Vagina (tissue), 2 donors: ENCODE data around the gene CTU2. TPM values are rescaled to one million over a fixed set of nuclear protein-coding genes. Genes with fewer than 3 reads are reported as not detected.

ENCODE experiments used
- DNase-seq, 2 donors: peaks; one replicate each; pipeline ENCODE4 v3.0.0-alpha.2; 2017; ENCODE audit errors: extremely low spot score in 2 of 2
- H3K27ac ChIP-seq: fragments of 200-600 bp; sonication (generic); one replicate; pipeline ENCODE4 v1.5.1; 2019
- H3K27me3 ChIP-seq: fragments of 200-600 bp; sonication (generic); one replicate; pipeline ENCODE4 v1.5.1; 2019
- H3K36me3 ChIP-seq, 2 donors: fragments of 200-600 bp; sonication (generic); one replicate each; pipeline ENCODE4 v1.5.1; 2017 to 2019
- H3K4me1 ChIP-seq: fragments of 200-600 bp; sonication (generic); one replicate; pipeline ENCODE4 v1.5.1; 2019
- H3K4me3 ChIP-seq, 2 donors: fragments of 200-600 bp; sonication (generic); 1 replicate in 1 of 2; 2 replicates in 1 of 2; pipeline ENCODE4 v1.5.1; 2016 to 2019
- H3K9me3 ChIP-seq: fragments of 200-600 bp; sonication (generic); one replicate; pipeline ENCODE4 v1.5.1; 2019
- POLR2A ChIP-seq, 2 donors: fragments of 450-650 bp; IDR thresholded peaks; one replicate each; pipeline ENCODE4 v1.6.1; 2017; ENCODE audit warnings: antibody characterized with exemption in 2 of 2, mild to moderate bottlenecking in 2 of 2, moderate library complexity in 2 of 2
- POLR2AphosphoS5 ChIP-seq, 2 donors: sonication (generic); formaldehyde crosslinking; IDR thresholded peaks; one replicate each; pipeline ENCODE4 v1.9.0; 2017; ENCODE audit warnings: antibody characterized with exemption in 2 of 2, mild to moderate bottlenecking in 2 of 2, low read depth in 1 of 2; ENCODE audit not compliant: insufficient read depth in 1 of 2
- intact Hi-C: fragments of 100-400 bp; cut with DNase I; formaldehyde crosslinking; loops from one replicate; pipeline ENCODE4 v1.15.1; 2023
- total RNA-seq: library from RNA; depleted of rRNA; stranded (reverse); fragments of >200 nt; gene quantifications from one replicate; pipeline ENCODE4 v1.2.3, GENCODE V29; 2016
- TF ChIP-seq, protein P1 (sequence below), 3 experiments: fragments of 450-650 bp in 2 of 3; fragments of 200-600 bp in 1 of 3; sonication (generic) in 1 of 3; IDR thresholded peaks; one replicate each; pipeline ENCODE4 v1.5.1; 2017 to 2019; ENCODE audit warnings: antibody characterized with exemption in 3 of 3, mild to moderate bottlenecking in 2 of 3, moderate library complexity in 2 of 3

Gene CTU2
- total RNA-seq, 1 donor from 2014 or later: 7.9 TPM

DNA sequence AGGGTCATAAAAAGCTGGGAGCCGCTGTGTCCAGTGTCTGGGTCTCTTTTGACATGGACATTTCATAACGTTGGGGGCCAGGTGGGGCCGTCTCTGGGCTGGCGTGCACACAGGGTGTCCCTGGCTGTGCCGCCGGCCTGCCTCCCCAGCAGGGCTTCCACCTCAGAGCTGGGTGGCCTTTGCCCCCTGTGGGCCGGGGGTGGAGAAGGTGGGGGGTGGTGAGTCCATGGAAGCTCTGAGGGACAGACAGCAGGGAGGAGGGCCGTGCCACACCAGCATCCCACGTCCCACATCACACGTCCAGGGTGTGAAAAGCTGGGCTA is 19.1 kb upstream of the CTU2 start:
- Histone ChIP-seq H3K27ac (no peak overlapping the region), H3K9me3 (no peaks in the 10 kb centered on the region), H3K27me3 (no peaks in the 10 kb centered on the region), H3K4me1 (peaks cover 24% of the 10 kb centered on the region), H3K36me3 (no peaks in the 10 kb centered on the region), H3K4me3 (no peak overlapping the region)
- intact Hi-C loops: loop anchor here (10.0 kb wide), 1 partner anchor 58 kb away; no protein-coding TSS in a partner anchor
- DNase-seq: no peak
- TF ChIP-seq POLR2A (IDR thresholded peaks at IDR 0.05): no peak
- TF ChIP-seq, protein P1, sequence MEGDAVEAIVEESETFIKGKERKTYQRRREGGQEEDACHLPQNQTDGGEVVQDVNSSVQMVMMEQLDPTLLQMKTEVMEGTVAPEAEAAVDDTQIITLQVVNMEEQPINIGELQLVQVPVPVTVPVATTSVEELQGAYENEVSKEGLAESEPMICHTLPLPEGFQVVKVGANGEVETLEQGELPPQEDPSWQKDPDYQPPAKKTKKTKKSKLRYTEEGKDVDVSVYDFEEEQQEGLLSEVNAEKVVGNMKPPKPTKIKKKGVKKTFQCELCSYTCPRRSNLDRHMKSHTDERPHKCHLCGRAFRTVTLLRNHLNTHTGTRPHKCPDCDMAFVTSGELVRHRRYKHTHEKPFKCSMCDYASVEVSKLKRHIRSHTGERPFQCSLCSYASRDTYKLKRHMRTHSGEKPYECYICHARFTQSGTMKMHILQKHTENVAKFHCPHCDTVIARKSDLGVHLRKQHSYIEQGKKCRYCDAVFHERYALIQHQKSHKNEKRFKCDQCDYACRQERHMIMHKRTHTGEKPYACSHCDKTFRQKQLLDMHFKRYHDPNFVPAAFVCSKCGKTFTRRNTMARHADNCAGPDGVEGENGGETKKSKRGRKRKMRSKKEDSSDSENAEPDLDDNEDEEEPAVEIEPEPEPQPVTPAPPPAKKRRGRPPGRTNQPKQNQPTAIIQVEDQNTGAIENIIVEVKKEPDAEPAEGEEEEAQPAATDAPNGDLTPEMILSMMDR (IDR thresholded peaks at IDR 0.05): no peak
- TF ChIP-seq POLR2AphosphoS5 (IDR thresholded peaks at IDR 0.05; ENCODE audit: insufficient read depth in 1 of 2, low read depth in 1 of 2): no peak

DNA sequence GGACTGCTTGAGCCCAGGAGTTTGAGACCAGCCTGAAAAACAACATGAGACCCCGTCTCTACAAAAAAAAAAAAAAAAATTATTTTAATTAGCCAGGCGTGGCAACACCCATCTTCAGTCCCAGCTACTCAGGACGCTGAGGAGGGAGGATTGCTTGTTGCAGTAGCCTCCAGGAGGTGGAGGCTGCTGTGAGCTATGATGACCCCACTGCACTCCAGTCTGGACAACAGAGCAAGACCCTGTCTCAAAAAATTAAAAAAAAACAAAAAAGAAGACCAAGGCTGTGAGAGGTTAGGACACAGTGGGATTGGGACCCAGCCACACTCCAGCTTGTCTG is 18.7 kb upstream of the CTU2 start:
- Histone ChIP-seq H3K4me3 (no peak overlapping the region), H3K9me3 (no peaks in the 10 kb centered on the region), H3K27ac (no peak overlapping the region), H3K4me1 (peaks cover 24% of the 10 kb centered on the region), H3K27me3 (no peaks in the 10 kb centered on the region), H3K36me3 (no peaks in the 10 kb centered on the region)
- no peak for TF ChIP-seq POLR2AphosphoS5 (IDR thresholded peaks at IDR 0.05; ENCODE audit: insufficient read depth in 1 of 2, low read depth in 1 of 2)
- TF ChIP-seq POLR2A (IDR thresholded peaks at IDR 0.05): no peak
- TF ChIP-seq, protein P1 (IDR thresholded peaks at IDR 0.05): no peak
- no peak for DNase-seq
- intact Hi-C loops: loop anchor here (10.0 kb wide), 1 partner anchor 57 kb away; no protein-coding TSS in a partner anchor

DNA sequence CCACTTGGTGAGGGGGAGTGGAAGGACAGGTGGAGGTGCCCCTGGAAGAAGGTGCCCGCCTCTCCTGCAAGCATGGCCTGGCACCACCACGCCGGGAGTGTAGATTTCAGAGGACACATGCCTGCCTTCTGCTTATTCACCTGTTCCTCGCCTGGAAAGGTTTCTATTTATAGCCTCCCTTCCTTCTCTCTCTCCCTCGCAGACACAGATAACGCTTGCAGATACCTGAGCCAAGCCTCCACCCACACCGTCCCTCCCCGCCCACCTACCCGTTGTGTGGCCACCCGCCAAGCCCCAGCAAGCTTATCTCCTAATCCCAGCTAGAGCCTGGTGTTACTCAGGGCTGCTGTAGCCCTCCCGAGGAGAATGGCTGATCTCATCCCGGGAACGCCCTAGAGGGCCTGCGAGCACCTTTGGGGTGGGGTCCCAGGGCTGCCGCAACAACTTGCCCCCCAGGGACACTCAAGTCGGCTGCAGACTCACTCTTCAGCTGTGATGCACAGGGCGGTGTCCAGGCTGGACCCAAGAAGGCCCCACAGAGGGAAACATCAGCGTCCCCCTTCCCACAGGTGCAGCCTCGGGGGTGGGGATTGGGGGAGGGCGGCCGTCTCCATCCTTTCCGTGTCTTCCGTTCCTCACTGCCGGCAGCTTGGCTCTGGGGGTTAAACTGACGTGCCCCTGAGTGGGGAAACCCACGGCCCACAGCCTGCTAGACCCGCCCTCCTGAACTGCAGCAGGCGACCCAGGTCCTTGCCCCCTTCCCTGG is 18.1 kb upstream of the CTU2 start:
- TF ChIP-seq POLR2A (IDR thresholded peaks at IDR 0.05): no peak
- no peak for TF ChIP-seq POLR2AphosphoS5 (IDR thresholded peaks at IDR 0.05; ENCODE audit: insufficient read depth in 1 of 2, low read depth in 1 of 2)
- TF ChIP-seq, protein P1 (IDR thresholded peaks at IDR 0.05): no peak
- H3K27me3 ChIP-seq: no peaks in the 10 kb centered on the region
- H3K27ac ChIP-seq: no peak overlapping the region
- intact Hi-C loops: loop anchor here (10.0 kb wide), 1 partner anchor 57 kb away; no protein-coding TSS in a partner anchor
- H3K9me3 ChIP-seq: no peaks in the 10 kb centered on the region
- H3K4me3 ChIP-seq: no peak overlapping the region
- peaks cover 24% of the 10 kb centered on the region for H3K4me1 ChIP-seq
- no peaks in the 10 kb centered on the region for H3K36me3 ChIP-seq
- no peak for DNase-seq

DNA sequence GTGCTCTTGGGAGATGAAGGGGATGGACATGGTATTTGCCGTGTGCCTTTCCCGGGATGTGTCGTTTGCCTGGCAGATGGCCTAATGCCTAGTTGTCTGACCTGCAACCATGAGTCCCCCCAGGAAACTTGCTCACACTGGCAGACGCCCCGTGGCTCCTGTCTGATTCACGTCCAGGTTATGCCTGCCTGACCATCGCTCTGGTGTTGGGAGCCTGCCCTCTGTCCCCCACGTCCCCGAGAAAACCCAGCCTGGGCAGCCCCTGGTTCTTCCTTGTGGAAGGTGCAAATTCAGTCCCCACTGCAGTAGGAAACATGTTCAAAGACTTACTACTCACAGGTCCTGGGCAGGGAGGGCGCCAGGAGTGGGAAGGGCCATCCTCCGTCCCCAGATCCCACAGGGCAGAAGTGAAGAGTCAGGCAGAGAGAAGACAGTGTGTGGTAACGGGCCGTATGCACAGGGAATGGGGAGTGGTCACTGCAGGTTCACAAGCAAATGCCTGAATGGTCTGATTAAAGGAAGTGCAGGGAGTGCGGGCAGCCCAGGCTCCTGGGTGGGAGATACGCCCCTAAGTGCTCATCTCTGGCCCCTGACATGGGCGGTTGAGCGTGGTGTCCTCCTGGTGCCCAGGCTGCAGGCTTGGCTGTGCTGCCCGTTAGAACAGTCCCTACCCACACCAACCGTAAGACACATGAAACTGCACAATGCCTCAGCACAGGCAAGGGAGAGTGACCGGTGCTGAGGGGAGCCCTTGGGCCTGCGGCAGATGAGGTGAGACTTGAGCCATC is 15.8 kb upstream of the CTU2 start:
- Histone ChIP-seq H3K4me3 (no peak overlapping the region), H3K27me3 (no peaks in the 10 kb centered on the region), H3K36me3 (no peaks in the 10 kb centered on the region), H3K4me1 (peaks cover 15% of the 10 kb centered on the region), H3K9me3 (no peaks in the 10 kb centered on the region), H3K27ac (no peak overlapping the region)
- TF ChIP-seq, protein P1 (IDR thresholded peaks at IDR 0.05): no peak
- TF ChIP-seq POLR2AphosphoS5 (IDR thresholded peaks at IDR 0.05; ENCODE audit: insufficient read depth in 1 of 2, low read depth in 1 of 2) (no peak), POLR2A (IDR thresholded peaks at IDR 0.05) (no peak)
- DNase-seq: no peak
- intact Hi-C loops: no loop called here
